GM18505 (cell line): ENCODE results near the gene RFNG.
"Not testable (repeated sequence)": the region's sequence is repeated elsewhere in the genome, so short reads cannot be mapped to it uniquely, and the experiment has no call there.

Source experiments
- ATAC-seq: cut with Tn5 transposase; IDR thresholded peaks from one replicate; pipeline ENCODE4 v1.9.1; 2021; ENCODE audit not compliant: unreplicated experiment
- POLR2A ChIP-seq: IDR thresholded peaks from 4 replicates; pipeline ENCODE4 v1.6.1; 2011; ENCODE audit warnings: borderline replicate concordance; ENCODE audit not compliant: insufficient read depth, insufficient read length; ENCODE audit errors: extremely low read depth

Gene RFNG

DNA sequence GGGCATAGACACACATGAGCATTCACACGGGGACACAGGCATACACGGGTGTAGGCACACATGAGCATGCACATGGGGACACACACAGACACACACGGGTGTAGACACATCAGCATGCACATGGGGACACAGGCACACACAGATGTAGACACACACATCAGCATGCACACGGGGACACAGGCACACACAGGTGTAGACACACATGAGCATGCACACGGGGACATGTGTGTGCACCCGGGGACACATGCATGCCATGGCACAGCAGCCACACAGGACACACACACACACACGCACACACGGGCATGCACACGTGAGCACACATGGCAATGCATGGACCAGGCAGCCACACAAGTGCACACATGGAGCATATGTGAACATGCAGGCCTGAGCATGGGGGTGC is 9.0 kb downstream of the RFNG start:
- ATAC-seq, result no peak
- TF ChIP-seq POLR2A, result no peak

- ATAC-seq, result no peak
- no peak for TF ChIP-seq POLR2A
These were observed 10.3 kb downstream of the RFNG start for GRCh38 chr17:82041144-82041814.

DNA sequence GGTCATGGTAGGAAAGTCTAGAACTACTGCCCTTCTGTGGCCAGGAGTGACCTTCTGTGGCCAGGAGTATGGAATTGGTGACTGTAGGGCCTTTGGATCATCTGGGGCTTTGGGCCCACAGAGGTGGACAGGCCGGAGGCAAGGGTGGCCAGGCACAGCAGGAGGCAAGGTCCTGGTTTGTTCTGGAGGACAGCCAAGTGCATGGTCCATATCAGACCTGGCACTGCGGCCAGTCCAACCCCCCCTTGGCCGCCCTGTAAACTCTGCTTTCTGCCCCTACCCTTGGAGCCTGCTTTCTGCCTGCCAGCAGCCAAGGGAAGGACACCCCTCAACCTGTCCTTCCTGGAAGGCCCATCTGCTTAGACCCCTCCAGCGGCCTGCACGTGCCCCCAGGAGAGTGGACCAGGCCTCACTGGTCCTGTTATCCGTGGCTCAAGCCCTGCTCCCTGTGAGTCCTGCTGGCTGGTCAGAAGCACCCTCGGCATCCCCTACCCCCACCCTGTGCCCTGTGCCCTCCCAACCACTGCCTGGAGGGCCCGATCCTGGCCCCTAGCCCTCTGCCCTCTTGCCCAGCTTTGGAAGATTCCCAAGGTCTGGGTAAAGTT is 11.8 kb downstream of the RFNG start:
- TF ChIP-seq POLR2A, result no peak
- no peak for ATAC-seq

DNA sequence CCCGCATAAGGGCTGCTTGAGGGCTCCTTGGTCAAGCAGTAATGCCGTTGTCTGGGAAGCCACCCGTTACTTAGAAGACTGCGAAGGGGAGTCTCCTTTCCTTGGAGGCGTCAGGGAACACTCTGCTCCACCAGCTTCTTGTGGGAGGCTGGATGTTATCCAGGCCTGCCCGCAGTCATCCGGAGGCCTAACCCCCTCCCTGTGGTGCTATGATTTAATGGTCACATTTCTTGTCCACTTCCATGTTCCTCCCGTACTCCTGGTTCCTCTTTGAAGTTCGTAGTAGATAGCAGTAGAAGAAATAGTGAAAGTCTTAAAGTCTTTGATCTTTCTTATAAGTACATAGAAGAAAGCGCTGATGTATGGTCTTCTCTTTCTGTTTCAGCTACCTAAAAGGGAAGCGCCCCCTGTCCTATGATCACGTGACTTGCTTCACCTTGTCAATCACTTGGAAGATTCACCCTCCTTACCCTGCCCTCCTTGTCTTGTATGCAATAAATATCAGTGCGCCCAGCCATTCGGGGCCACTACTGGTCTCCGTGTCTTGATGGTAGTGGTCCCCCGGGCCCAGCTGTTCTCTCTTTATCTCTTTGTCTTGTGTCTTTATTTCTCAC is 12.7 kb downstream of the RFNG start:
- not testable (repeated sequence) for ATAC-seq

GRCh38 chr17:82037889-82038195 is 13.8 kb downstream of the RFNG start:
- no peak for TF ChIP-seq POLR2A
- no peak for ATAC-seq

DNA sequence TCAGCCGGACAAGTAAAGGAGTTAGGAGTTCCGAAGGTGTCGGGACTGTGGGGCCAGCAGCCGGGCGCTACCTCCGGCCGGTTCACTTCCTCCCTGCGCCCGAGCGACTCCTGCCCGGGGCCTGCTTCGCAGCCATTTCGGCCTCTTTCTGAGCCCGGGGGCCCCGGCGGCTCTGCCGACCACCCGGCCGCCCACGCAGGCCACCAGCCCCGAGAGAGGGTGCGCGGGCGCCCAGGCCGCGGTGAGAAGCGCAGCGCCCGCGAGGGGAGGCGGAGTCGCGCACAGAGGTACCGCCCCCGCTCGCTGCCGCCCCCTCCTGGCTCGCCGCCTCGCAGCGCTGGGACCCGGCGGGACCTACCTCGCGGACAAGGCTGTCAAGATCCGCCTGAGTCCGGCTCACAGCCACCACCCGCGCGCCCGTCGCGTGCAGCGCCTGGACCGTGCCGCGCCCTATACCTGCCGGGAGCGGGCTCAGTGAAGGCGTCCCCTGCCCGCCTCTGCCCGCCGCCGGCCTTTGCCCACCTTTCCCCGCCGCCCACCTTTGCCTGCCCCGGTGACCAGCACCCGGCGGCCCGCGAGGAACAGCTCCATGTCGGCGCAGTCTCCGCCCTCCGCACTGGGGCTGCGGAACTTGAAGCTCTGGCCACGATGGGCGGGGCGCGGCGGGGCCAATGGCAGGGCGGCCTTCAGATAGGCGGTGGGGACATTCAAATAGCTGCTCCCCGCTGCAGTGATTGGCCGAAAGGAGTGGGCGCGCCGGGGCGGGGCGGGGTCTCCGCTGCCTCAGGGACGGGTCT is 14.3 kb downstream of the RFNG start, which contains the start of gene DCXR:
Gene DCXR, minus strand, starts transcription at position 606 of the 797 bp plus-strand sequence. Its CDS starts 15 bp downstream, at position 591.
- peak; percentile 76 for ATAC-seq
- peak; percentile 94 for TF ChIP-seq POLR2A

GRCh38 chr17:82036634-82037091 is 14.9 kb downstream of the RFNG start:
- TF ChIP-seq POLR2A, result no peak
- no peak for ATAC-seq

DNA sequence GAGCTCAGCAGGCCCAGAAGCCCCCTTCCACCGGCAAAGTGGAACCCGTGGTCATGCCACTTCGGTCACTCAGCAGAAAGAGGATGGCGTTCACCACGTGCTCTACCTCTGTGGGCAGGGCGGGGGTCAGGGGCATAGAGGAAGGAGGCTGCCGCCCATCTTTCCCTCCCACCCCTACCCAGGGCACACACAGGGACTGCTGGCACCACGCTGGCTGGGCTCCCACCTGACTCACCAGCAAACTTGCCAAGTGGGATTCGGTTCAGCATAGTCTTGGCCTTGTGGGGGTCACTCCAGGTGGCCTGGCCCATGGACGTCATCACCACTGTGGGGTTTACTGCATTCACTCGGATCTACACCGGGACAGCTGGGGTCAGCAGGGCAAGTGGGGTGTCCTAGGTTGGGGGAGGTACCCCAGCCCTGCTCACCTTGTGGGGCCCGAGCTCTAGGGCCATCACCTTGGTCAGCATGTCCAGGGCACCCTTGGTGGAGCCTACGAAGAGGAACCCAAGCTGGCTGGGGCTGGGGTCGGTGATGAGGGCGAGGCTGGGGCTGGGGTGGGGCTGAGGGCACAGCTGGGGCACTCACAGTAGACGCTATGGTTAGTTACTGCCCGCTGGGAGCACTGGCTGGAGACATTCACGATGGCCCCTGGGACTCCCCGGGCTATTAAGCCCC is 15.5 kb downstream of the RFNG start:
- no peak for TF ChIP-seq POLR2A
- no peak for ATAC-seq

DNA sequence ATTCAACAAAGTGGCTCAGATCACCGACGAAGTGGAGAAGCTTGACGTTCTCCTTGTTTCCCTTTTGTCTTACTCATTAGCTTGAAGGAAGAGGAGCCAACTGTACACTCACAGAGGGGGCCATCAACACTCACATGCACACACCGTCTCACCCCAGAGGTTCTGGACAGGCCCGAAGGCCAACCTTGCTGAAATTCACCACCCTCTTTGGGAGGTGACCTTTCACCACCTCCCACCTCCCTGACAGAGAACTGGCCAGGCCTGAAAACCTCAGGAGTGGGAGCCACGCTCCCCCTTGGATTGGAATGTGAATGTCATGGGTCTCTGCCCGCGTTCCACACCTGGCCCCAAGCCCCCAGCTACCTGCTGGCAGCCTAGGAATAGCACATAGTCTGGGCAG is 16.1 kb downstream of the RFNG start:
- no peak for ATAC-seq
- TF ChIP-seq POLR2A, result no peak

DNA sequence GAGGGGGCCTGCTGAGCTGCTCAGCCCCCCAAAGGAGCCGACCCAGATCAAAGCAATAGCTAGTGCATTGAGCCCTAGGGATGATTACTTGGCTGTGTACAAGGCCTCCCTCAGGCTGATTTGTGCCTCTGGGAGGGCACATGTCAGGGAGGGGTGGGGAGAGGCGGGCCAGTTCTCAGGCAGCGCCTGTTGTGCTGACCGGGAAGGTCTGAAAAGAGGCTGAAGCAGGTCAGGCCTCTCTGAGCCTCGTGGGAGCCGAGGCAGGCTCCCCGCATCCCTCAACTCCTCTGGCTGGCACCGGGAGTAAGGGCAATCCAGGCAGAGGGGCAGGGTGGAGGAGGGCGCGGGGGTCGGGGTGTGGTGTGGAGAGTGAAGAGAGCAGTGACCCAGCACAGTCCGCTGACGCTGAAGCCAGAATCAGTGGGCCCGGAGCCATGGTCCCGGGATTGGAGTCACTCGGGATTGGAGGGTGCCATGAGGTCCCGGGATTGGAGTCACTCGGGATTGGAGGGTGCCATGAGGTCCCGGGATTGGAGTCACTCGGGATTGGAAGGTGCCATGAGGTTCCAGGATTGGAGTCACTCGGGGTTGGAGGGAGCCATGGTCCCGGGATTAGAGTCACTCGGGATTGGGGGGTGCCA is 17.1 kb downstream of the RFNG start:
- ATAC-seq, result no peak
- no peak for TF ChIP-seq POLR2A

DNA sequence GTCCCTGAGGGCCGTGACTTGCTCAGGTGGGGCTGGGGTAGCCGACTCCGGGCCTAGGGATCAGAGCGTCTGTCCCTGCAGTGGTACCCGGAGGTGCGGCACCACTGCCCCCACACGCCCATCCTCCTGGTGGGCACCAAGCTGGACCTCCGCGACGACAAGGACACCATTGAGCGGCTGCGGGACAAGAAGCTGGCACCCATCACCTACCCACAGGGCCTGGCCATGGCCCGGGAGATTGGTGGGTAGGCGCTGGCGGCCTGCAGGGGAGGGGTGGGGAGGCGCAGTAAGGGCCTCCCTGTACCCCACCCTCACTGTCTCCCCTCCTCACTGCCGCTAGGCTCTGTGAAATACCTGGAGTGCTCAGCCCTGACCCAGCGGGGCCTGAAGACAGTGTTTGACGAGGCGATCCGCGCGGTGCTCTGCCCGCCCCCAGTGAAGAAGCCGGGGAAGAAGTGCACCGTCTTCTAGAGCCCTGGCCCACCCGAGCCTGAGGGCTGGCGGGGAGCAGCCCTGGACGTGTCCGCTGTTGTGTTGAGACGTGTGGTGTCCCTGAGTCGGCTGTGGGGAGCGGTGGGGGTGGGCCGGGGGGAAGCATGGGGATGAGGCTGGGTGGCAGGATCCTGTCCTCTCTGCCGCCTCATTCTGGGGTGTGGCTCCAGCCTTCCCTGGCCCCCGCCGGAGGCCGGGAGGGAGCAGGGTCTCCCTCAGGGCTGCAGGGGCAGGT is 18.1 kb downstream of the RFNG start:
- ATAC-seq, result no peak
- TF ChIP-seq POLR2A, result no peak

GRCh38 chr17:82031885-82032627 is 19.6 kb downstream of the RFNG start:
- no peak for TF ChIP-seq POLR2A
- ATAC-seq, result no peak

GRCh38 chr17:82031303-82031884 is 20.2 kb downstream of the RFNG start, which contains the start of gene RAC3:
RAC3 (plus strand) TSS chr17:82031678; CDS start chr17:82031762, 84 bp downstream.
- no peak for ATAC-seq
- no peak for TF ChIP-seq POLR2A
